Caco-2 (cell line): Measurements from ENCODE around the gene PDLIM7. TPM values are rescaled to one million over a fixed set of nuclear protein-coding genes. Genes with fewer than 3 reads are reported as not detected.

ENCODE experiments used
- BruUV-seq: library from RNA; stranded (reverse); fragments of 400-500 nt; replicated peaks from 2 replicates; lab custom pipeline; 2021; lab: Mats Ljungman, UMichigan
- CTCF ChIA-PET: fragments of 300-600 bp; sonication (Branson Sonifier 250); formaldehyde crosslinking; loops from one replicate; lab custom pipeline; 2022; ENCODE audit warnings: antibody characterized with exemption; lab: Charles Lee
- POLR2A ChIA-PET: fragments of 300-600 bp; sonication (Branson Sonifier 250); formaldehyde crosslinking; loops from one replicate; lab custom pipeline; 2022; ENCODE audit warnings: antibody characterized with exemption; lab: Charles Lee
- DNase-seq, 2 experiments: peaks; one replicate each; pipeline versions ENCODE4 v3.0.0 to v3.0.0-alpha.2; 2020 to 2022
- H3K27me3 ChIP-seq: replicated peaks from 2 replicates; pipeline ENCODE4 v1.6.0; 2011; ENCODE audit warnings: low read length; ENCODE audit not compliant: control insufficient read depth, insufficient read depth
- H3K36me3 ChIP-seq: 2 replicates; pipeline ENCODE4 v1.5.1; 2011; ENCODE audit warnings: low read length; ENCODE audit not compliant: control insufficient read depth, insufficient read depth
- H3K4me1 ChIP-seq: fragments of 250-450 bp; sonication (Bioruptor Pico); 2 replicates; pipeline ENCODE4 v1.5.1; 2020; ENCODE audit warnings: mild to moderate bottlenecking
- H3K4me3 ChIP-seq: 2 replicates; pipeline ENCODE4 v1.5.1; 2011; ENCODE audit warnings: low read depth, mild to moderate bottlenecking, control low read depth, low read length
- H3K9me3 ChIP-seq: fragments of 250-450 bp; sonication (Bioruptor Pico); 2 replicates; pipeline ENCODE4 v1.5.1; 2020; ENCODE audit warnings: mild to moderate bottlenecking, moderate library complexity
- H3K27ac Mint-ChIP-seq: one replicate; pipeline ENCODE4 v1.8.0; 2022; ENCODE audit warnings: mixed read lengths; ENCODE audit not compliant: unreplicated experiment
- H3K27me3 Mint-ChIP-seq: one replicate; pipeline ENCODE4 v1.8.0; 2022; ENCODE audit warnings: mixed read lengths; ENCODE audit not compliant: insufficient read depth, unreplicated experiment
- H3K36me3 Mint-ChIP-seq: one replicate; pipeline ENCODE4 v1.8.0; 2022; ENCODE audit warnings: mild to moderate bottlenecking, mixed read lengths; ENCODE audit not compliant: insufficient read depth, unreplicated experiment
- H3K4me1 Mint-ChIP-seq: one replicate; pipeline ENCODE4 v1.8.0; 2022; ENCODE audit warnings: low read depth, mixed read lengths; ENCODE audit not compliant: unreplicated experiment
- H3K4me3 Mint-ChIP-seq: one replicate; pipeline ENCODE4 v1.8.0; 2022; ENCODE audit warnings: mild to moderate bottlenecking, moderate library complexity, mixed read lengths; ENCODE audit not compliant: unreplicated experiment
- H3K9me3 Mint-ChIP-seq: one replicate; pipeline ENCODE4 v1.8.0; 2022; ENCODE audit warnings: mixed read lengths; ENCODE audit not compliant: unreplicated experiment
- intact Hi-C: fragments of 100-400 bp; cut with micrococcal nuclease; formaldehyde crosslinking; loops from one replicate; pipeline ENCODE4 v1.10.0; 2022; ENCODE audit not compliant: unreplicated experiment
- total RNA-seq: library from RNA; stranded (reverse); gene quantifications from 2 replicates; pipeline ENCODE4 v1.2.3, GENCODE V29; 2022
- TF ChIP-seq, protein P1 (sequence below), 2 experiments: fragments of 200-600 bp in 1 of 2; IDR thresholded peaks; 1 replicate in 1 of 2; 2 replicates in 1 of 2; pipeline versions ENCODE4 v1.5.1 to v1.8.0; 2011 to 2022; ENCODE audit warnings: antibody characterized with exemption in 1 of 2, control low read depth in 1 of 2, inconsistent platforms in 1 of 2, low read depth in 1 of 2, low read length in 1 of 2, mild to moderate bottlenecking in 1 of 2, moderate library complexity in 1 of 2; ENCODE audit not compliant: insufficient read depth in 1 of 2, severe bottlenecking in 1 of 2, unreplicated experiment in 1 of 2

The PDLIM7 gene
- total RNA-seq, 1 experiment from 2014 or later: 49.1 TPM

DNA sequence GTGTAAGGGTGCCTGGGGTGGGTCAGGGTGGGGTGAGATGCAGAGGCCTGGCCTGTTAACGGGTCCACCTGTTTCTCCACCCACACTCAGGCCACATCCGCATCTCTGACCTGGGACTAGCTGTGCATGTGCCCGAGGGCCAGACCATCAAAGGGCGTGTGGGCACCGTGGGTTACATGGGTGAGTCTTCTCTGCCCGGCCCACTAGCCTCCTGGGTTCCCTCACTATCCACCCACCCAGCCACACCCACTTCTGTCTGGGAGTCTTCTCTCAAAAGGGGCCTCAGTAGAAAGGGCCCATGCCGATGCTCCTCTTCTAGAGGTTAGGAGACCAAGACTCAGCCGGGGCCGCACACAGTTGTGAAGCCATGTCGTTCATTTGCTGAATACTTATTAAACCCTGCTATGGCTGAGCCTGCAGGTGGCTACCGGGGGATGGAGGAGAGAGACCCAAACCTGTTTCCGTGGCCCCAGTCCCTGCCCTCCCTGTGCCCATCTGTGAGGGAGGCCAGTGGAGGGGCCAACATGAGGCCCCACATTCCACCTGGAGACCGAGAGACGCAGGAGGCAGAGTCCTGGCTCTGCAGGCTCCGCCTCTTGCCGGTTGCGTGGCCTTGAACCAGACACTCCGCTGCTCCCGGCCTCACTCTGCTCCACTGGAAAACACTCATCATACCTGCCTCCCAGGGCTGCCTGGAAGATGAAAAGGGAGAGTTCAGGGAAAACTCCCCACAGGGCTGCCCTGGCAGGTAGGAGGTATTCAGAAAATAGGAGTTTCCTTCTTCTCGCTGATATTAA is 62.3 kb downstream of the PDLIM7 start:
- no peak overlapping the region for H3K27ac Mint-ChIP-seq
- H3K36me3 ChIP-seq: peaks cover 5% of the 10 kb centered on the region
- no peaks in the 10 kb centered on the region for H3K9me3 ChIP-seq
- H3K36me3 Mint-ChIP-seq: peaks cover 35% of the 10 kb centered on the region
- no peaks in the 10 kb centered on the region for H3K9me3 Mint-ChIP-seq
- ChIA-PET POLR2A (interaction anchor here (0.5 kb wide), 1 partner anchor 9 kb away, joined by 6 read pairs; the partner anchor contains the start of gene GRK6), CTCF (no interaction called here)
- no peak for DNase-seq
- H3K27me3 ChIP-seq: no peaks in the 10 kb centered on the region
- 0 out of 2 replicates have a peak, but pooled peaks cover 3% of the 10 kb centered on the region for H3K4me1 ChIP-seq
- intact Hi-C loops: no loop called here
- TF ChIP-seq, protein P1, sequence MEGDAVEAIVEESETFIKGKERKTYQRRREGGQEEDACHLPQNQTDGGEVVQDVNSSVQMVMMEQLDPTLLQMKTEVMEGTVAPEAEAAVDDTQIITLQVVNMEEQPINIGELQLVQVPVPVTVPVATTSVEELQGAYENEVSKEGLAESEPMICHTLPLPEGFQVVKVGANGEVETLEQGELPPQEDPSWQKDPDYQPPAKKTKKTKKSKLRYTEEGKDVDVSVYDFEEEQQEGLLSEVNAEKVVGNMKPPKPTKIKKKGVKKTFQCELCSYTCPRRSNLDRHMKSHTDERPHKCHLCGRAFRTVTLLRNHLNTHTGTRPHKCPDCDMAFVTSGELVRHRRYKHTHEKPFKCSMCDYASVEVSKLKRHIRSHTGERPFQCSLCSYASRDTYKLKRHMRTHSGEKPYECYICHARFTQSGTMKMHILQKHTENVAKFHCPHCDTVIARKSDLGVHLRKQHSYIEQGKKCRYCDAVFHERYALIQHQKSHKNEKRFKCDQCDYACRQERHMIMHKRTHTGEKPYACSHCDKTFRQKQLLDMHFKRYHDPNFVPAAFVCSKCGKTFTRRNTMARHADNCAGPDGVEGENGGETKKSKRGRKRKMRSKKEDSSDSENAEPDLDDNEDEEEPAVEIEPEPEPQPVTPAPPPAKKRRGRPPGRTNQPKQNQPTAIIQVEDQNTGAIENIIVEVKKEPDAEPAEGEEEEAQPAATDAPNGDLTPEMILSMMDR (IDR thresholded peaks at IDR 0.05; ENCODE audit: insufficient read depth in 1 of 2, low read depth in 1 of 2, low read length in 1 of 2, severe bottlenecking in 1 of 2, unreplicated experiment in 1 of 2): no peak
- no peaks in the 10 kb centered on the region for H3K27me3 Mint-ChIP-seq
- H3K4me3 ChIP-seq: no peak overlapping the region
- H3K4me3 Mint-ChIP-seq: no peak overlapping the region
- BruUV-seq: no TSS peak
- H3K4me1 Mint-ChIP-seq: no peaks in the 10 kb centered on the region

DNA sequence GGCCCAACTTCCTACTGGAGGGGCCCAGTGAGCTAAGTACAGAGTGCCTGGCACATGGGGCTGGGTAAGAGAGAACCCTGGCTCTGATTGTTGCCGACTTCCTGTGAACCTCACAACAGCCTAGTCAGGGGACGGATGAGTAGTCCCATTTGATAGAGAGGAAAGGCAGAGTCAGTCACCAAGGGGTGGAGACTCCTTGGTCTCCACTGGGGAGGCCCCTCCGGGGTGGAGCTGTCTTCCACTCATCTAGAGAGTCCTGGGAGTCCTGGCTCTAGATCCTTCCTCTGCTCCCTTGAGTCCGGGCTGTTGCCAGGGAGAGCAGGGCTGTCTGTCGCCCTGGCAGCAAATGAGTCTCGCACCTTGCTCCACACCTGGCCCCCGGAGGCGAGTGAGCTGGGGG is 63.0 kb downstream of the PDLIM7 start:
- no peaks in the 10 kb centered on the region for H3K9me3 ChIP-seq
- H3K27ac Mint-ChIP-seq: no peak overlapping the region
- H3K27me3 ChIP-seq: no peaks in the 10 kb centered on the region
- BruUV-seq: no TSS peak
- peaks cover 5% of the 10 kb centered on the region for H3K36me3 ChIP-seq
- TF ChIP-seq, protein P1 (IDR thresholded peaks at IDR 0.05; ENCODE audit: insufficient read depth in 1 of 2, low read depth in 1 of 2, low read length in 1 of 2, severe bottlenecking in 1 of 2, unreplicated experiment in 1 of 2): no peak
- H3K4me3 ChIP-seq: no peak overlapping the region
- no peak for DNase-seq
- no peaks in the 10 kb centered on the region for H3K4me1 Mint-ChIP-seq
- POLR2A ChIA-PET: interaction anchor here (0.5 to 0.6 kb wide), 2 partner anchors 8 to 31 kb away, joined by 3 to 6 read pairs; partner anchors contain the start of gene GRK6
- H3K9me3 Mint-ChIP-seq: no peaks in the 10 kb centered on the region
- H3K4me3 Mint-ChIP-seq: no peak overlapping the region
- CTCF ChIA-PET: no interaction called here
- 0 out of 2 replicates have a peak, but pooled peaks cover 3% of the 10 kb centered on the region for H3K4me1 ChIP-seq
- intact Hi-C loops: no loop called here
- no peaks in the 10 kb centered on the region for H3K27me3 Mint-ChIP-seq
- H3K36me3 Mint-ChIP-seq: peaks cover 34% of the 10 kb centered on the region

GRCh38 chr5:177433658-177434217 is 63.7 kb downstream of the PDLIM7 start:
- no TSS peak for BruUV-seq
- no peaks in the 10 kb centered on the region for H3K27me3 ChIP-seq
- no peaks in the 10 kb centered on the region for H3K4me1 Mint-ChIP-seq
- H3K4me3 ChIP-seq: no peak overlapping the region
- ChIA-PET CTCF (no interaction called here), POLR2A (interaction anchor here (0.6 kb wide), 1 partner anchor 30 kb away, joined by 3 read pairs; no protein-coding TSS in a partner anchor)
- TF ChIP-seq, protein P1 (IDR thresholded peaks at IDR 0.05; ENCODE audit: insufficient read depth in 1 of 2, low read depth in 1 of 2, low read length in 1 of 2, severe bottlenecking in 1 of 2, unreplicated experiment in 1 of 2): no peak
- no peaks in the 10 kb centered on the region for H3K9me3 Mint-ChIP-seq
- peaks cover 34% of the 10 kb centered on the region for H3K36me3 Mint-ChIP-seq
- 0 out of 2 replicates have a peak, but pooled peaks cover 3% of the 10 kb centered on the region for H3K4me1 ChIP-seq
- H3K27me3 Mint-ChIP-seq: no peaks in the 10 kb centered on the region
- H3K9me3 ChIP-seq: no peaks in the 10 kb centered on the region
- no peak for DNase-seq
- intact Hi-C loops: no loop called here
- no peak overlapping the region for H3K4me3 Mint-ChIP-seq
- H3K27ac Mint-ChIP-seq: no peak overlapping the region
- peaks cover 5% of the 10 kb centered on the region for H3K36me3 ChIP-seq
